Measurements from ENCODE around the gene CCDC50. TPM values are rescaled to one million over a fixed set of nuclear protein-coding genes. Genes with fewer than 3 reads are reported as not detected.
A peak's percentile ranks its signal among the peaks of the same experiment; 100 is the strongest.

CCDC50 gene
- total RNA-seq, 1 experiment from 2014 or later: 21.0 TPM

DNA sequence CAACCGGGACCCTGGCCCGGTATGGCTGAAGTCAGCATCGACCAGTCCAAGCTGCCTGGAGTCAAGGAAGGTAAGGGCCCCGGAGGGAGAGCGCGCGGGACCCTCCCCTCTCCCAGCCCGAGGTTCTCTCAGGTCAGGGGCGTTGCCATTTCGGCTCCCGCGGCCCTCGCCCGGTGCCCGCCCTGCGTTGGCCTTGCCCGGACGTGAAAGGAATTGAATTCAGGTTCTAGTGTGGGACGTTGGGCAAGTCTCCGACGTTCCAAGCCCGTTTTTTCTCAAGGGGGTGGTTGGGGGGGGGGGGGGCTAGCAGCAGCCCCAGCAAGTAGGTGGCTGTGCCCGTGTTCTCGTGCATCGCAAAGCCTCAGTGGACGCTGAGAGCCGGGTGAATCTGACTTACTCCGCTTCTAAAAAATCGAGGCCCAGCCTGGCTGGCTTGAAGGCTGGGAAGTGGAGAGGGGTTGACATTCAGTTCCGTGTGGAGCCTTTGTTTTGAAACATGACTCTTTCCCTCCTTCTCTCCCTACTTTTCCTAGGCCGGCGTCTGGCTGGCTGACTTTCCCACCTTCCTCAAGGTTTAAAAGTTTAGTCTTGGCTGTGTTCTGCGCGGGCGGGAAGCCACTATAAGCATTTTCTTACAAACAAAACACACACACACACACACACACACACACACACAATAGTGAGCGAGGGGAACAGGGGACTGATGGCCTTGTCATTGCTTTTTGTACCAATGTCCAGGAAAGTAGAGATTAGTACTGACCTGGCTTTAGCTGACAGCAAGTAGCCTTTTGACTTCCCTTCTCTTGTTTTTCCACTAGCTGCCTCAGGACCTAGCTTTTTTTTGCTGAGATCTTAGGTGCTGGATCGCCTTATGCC, 698 bp downstream of the CCDC50 start, which contains the start of gene UTS2B:
Gene UTS2B, minus strand, starts transcription at position 873 of the 876 bp plus-strand sequence. CDS start 48,337 bp downstream, outside the sequence.
- Histone ChIP-seq H3K79me1 (ENCODE audit: insufficient read depth, low read depth, low read length, poor library complexity, severe bottlenecking) (no peaks in the 10 kb centered on the region), H3K79me2 (ENCODE audit: insufficient read depth, low read length) (no peaks in the 10 kb centered on the region), H3K9me3 (ENCODE audit: control insufficient read depth, low read depth, low read length) (no peaks in the 10 kb centered on the region), H3K14ac (ENCODE audit: insufficient read depth, low read length) (peak within 1 kb of the TSS; percentile 77; the same call in 1 of the 2 replicates), H3T11ph (ENCODE audit: low read length) (no peak within 1 kb of the TSS), H4K8ac (replicated peaks; ENCODE audit: insufficient read length, low read depth, low read length) (no peak within 1 kb of the TSS), H3K4me1 (ENCODE audit: insufficient read depth, low read length) (peaks cover 6% of the 10 kb centered on the region), H3K9ac (ENCODE audit: extremely low read depth, insufficient read length, low read length) (peak within 1 kb of the TSS; percentile 31), H2AFZ (ENCODE audit: low read length) (no peak within 1 kb of the TSS), H2BK5ac (ENCODE audit: insufficient read length, low read length) (no peak within 1 kb of the TSS), H3K56ac (ENCODE audit: insufficient read length, low read depth, low read length) (no peak within 1 kb of the TSS), H3K27me3 (ENCODE audit: insufficient read depth, low read length) (peaks cover 11% of the 10 kb centered on the region; the same call in 1 of the 2 replicates), H4K5ac (ENCODE audit: insufficient read length, low read depth, low read length) (no peak within 1 kb of the TSS), H3K23me2 (ENCODE audit: insufficient read length, low read depth, low read length, poor library complexity, severe bottlenecking) (peaks cover 10% of the 10 kb centered on the region), H2AK5ac (ENCODE audit: insufficient read length, low read length) (no peak within 1 kb of the TSS), H3K23ac (ENCODE audit: insufficient read length, low read depth, low read length) (no peak within 1 kb of the TSS), H3K4ac (ENCODE audit: low read depth, low read length) (no peak within 1 kb of the TSS), H4K20me1 (ENCODE audit: control insufficient read depth, insufficient read depth, insufficient read length) (no peaks in the 10 kb centered on the region), H3K18ac (ENCODE audit: insufficient read length, low read depth, low read length) (peak within 1 kb of the TSS; percentile 68), H2BK120ac (ENCODE audit: low read depth, low read length, poor library complexity, severe bottlenecking) (no peak within 1 kb of the TSS), H3K4me2 (ENCODE audit: insufficient read depth, insufficient read length, low read length) (peak within 1 kb of the TSS; percentile 64), H2BK15ac (ENCODE audit: low read depth, low read length) (no peak within 1 kb of the TSS), H2BK20ac (ENCODE audit: low read depth, low read length, poor library complexity, severe bottlenecking) (no peak within 1 kb of the TSS), H2BK12ac (ENCODE audit: insufficient read length, low read depth, low read length) (no peak within 1 kb of the TSS), H3K27ac (ENCODE audit: insufficient read length, low read depth, low read length) (no peak within 1 kb of the TSS), H4K91ac (ENCODE audit: insufficient read length, low read depth, low read length) (no peak within 1 kb of the TSS)
- Mint-ChIP-seq H3K36me3 (ENCODE audit: insufficient read depth in 1 of 3, low read depth in 3 of 3) (no peaks in the 10 kb centered on the region; a peak in 1 of 7 replicates), H3K4me1 (peaks cover 26 to 42% of the 10 kb centered on the region in 2 experiments), H3K9me3 (no peaks in the 10 kb centered on the region), H3K27ac (peak within 1 kb of the TSS in 2 of 3 experiments; percentile 84 to 88; a peak in 5 of 7 replicates), H3K4me3 (peak within 1 kb of the TSS; percentile 81 to 88), H3K27me3 (ENCODE audit: low read depth) (peaks cover 33% of the 10 kb centered on the region)
- WGBS (ENCODE audit: extremely low coverage, insufficient read length, low lambda C conversion rate): no CpG with 5 or more reads among the region's 37 CpGs
- TF ChIP-seq, protein P1, sequence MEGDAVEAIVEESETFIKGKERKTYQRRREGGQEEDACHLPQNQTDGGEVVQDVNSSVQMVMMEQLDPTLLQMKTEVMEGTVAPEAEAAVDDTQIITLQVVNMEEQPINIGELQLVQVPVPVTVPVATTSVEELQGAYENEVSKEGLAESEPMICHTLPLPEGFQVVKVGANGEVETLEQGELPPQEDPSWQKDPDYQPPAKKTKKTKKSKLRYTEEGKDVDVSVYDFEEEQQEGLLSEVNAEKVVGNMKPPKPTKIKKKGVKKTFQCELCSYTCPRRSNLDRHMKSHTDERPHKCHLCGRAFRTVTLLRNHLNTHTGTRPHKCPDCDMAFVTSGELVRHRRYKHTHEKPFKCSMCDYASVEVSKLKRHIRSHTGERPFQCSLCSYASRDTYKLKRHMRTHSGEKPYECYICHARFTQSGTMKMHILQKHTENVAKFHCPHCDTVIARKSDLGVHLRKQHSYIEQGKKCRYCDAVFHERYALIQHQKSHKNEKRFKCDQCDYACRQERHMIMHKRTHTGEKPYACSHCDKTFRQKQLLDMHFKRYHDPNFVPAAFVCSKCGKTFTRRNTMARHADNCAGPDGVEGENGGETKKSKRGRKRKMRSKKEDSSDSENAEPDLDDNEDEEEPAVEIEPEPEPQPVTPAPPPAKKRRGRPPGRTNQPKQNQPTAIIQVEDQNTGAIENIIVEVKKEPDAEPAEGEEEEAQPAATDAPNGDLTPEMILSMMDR (conservative IDR thresholded peaks at IDR 0.05): no peak
- peak; percentile 50 for DNase-seq

Measured in H9 (cell line).